Body of pancreas (tissue), 4 donors: Measurements from ENCODE around the gene SNRNP40. TPM values are rescaled to one million over a fixed set of nuclear protein-coding genes. Genes with fewer than 3 reads are reported as not detected.

Experiments used
- ATAC-seq: fragments of 150-250 bp; one replicate; pipeline ENCODE4 v1.9.1; 2016
- DNase-seq, 4 donors: peaks; one replicate each; pipeline ENCODE4 v3.0.0-alpha.2; 2019
- H3K27ac ChIP-seq, 4 donors: fragments of 200-600 bp; sonication (generic); 1 replicate in 3 of 4; 2 replicates in 1 of 4; pipeline versions ENCODE4 v1.5.1 to v1.6.1; 2016 to 2019; ENCODE audit warnings: mild to moderate bottlenecking in 1 of 4, mixed read lengths in 1 of 4, moderate library complexity in 1 of 4
- H3K27me3 ChIP-seq, 2 donors: fragments of 200-600 bp; sonication (generic); one replicate each; pipeline ENCODE4 v1.6.0; 2016; ENCODE audit warnings: mild to moderate bottlenecking in 1 of 2
- H3K36me3 ChIP-seq, 2 donors: fragments of 200-600 bp; sonication (generic); replicated peaks in 1 of 2; 2 replicates each; pipeline ENCODE4 v1.5.1; 2016; ENCODE audit warnings: low read depth in 2 of 2; ENCODE audit not compliant: insufficient read depth in 1 of 2
- H3K4me1 ChIP-seq: fragments of 200-600 bp; sonication (generic); one replicate; pipeline ENCODE4 v1.6.0; 2016
- H3K4me3 ChIP-seq, 2 donors: fragments of 200-600 bp; sonication (generic); 1 replicate in 1 of 2; 2 replicates in 1 of 2; pipeline ENCODE4 v1.5.1; 2016 to 2019
- H3K9me3 ChIP-seq, 3 donors: fragments of 200-600 bp; sonication (generic); 1 replicate in 2 of 3; 2 replicates in 1 of 3; pipeline ENCODE4 v1.5.1; 2016
- POLR2A ChIP-seq, 3 donors: fragments of 450-650 bp; IDR thresholded peaks; one replicate each; pipeline ENCODE4 v1.6.1; 2016; ENCODE audit warnings: antibody characterized with exemption in 3 of 3, mild to moderate bottlenecking in 2 of 3
- WGBS, 2 donors: methylation state at CpG; one replicate each; pipeline ENCODE4 v1.1.5; 2017; 5-methylcytosine and 5-hydroxymethylcytosine counted together
- intact Hi-C: fragments of 100-400 bp; cut with DNase I; formaldehyde crosslinking; loops from one replicate; pipeline ENCODE4 v1.15.1; 2023
- total RNA-seq, 2 donors: library from RNA; depleted of rRNA; stranded (reverse); fragments of >200 nt; gene quantifications; one replicate each; pipeline ENCODE4 v1.1.0, GENCODE V29; 2016
- TF ChIP-seq, protein P1 (sequence below), 7 experiments: fragments of 450-650 bp in 4 of 7; fragments of 200-600 bp in 3 of 7; sonication (generic) in 3 of 7; IDR thresholded peaks; one replicate each; pipeline ENCODE4 v1.5.1; 2016 to 2019; ENCODE audit warnings: antibody characterized with exemption in 7 of 7

The SNRNP40 gene
- total RNA-seq, 2 donors from 2014 or later, result 12.7 to 28.7 TPM

DNA sequence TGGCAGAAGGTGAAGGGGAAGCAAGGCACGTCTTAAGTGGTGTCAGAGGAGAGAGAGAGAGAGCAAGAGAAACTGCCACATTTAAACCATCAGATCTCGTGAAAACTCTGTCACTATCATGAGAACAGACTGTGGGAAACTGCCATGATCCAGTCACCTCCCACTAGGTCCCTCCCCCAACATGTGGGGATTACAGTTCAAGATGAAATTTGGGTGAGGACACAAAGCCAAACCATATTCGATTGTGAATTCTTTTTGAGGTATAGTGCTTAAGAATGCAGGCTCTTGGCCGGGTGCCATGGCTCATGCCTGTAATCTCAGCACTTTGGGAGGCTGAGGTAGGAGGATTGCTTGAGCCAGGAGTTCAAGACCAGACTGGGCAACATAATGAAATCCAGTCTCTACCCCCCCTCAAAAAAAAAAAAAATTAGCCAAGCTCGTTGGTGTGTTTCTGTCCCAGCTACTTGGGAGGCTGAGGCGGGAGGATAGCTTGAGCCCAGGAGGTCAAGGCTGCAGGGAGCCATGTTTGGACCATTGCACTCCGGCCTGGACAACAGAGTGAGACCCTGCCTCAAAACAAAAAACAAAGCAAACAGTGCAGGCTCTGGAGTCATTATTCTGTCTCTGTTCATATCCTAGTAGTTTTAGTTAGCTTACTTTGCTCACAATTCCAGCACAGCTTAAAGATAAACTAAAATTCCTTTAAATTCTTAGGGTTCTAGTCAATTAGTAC, 6.3 kb upstream of the SNRNP40 start:
- intact Hi-C loops, result no loop called here
- peak in 1 of 4 donors; percentile 19 for DNase-seq
- H3K36me3 ChIP-seq, result no peaks in the 10 kb centered on the region
- TF ChIP-seq, protein P1, sequence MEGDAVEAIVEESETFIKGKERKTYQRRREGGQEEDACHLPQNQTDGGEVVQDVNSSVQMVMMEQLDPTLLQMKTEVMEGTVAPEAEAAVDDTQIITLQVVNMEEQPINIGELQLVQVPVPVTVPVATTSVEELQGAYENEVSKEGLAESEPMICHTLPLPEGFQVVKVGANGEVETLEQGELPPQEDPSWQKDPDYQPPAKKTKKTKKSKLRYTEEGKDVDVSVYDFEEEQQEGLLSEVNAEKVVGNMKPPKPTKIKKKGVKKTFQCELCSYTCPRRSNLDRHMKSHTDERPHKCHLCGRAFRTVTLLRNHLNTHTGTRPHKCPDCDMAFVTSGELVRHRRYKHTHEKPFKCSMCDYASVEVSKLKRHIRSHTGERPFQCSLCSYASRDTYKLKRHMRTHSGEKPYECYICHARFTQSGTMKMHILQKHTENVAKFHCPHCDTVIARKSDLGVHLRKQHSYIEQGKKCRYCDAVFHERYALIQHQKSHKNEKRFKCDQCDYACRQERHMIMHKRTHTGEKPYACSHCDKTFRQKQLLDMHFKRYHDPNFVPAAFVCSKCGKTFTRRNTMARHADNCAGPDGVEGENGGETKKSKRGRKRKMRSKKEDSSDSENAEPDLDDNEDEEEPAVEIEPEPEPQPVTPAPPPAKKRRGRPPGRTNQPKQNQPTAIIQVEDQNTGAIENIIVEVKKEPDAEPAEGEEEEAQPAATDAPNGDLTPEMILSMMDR (IDR thresholded peaks at IDR 0.05), result no peak
- TF ChIP-seq POLR2A (IDR thresholded peaks at IDR 0.05), result no peak
- H3K4me1 ChIP-seq, result peaks cover 10% of the 10 kb centered on the region
- no peak for ATAC-seq
- no peaks in the 10 kb centered on the region for H3K27me3 ChIP-seq
- no peaks in the 10 kb centered on the region for H3K9me3 ChIP-seq
- H3K4me3 ChIP-seq, result no peak overlapping the region
- H3K27ac ChIP-seq, result no peak overlapping the region
- 74 to 75% methylated on average over 7 of the region's 7 CpGs for WGBS, 2 donors

DNA sequence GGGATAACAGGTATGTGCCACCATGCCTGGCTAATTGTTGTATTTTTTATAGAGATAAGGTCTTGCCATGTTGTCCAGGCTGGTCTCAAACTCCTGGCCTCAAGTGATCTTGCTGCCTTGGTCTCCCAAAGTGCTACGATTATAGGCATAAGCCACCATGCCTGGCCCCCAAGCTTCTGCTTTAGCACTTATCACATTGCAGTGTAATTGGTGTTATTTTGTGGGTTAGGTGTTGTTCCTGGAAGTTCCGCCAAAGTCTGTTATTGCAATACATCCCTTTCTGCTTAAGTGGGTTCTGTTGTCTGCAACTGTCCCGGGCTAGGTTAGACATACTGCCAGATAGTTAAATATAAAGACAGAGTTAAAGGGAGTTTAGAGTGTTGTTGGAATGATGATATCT, 3.6 kb upstream of the SNRNP40 start:
- 80 to 97% methylated on average over 3 of the region's 3 CpGs for WGBS, 2 donors
- no peak for ATAC-seq
- Histone ChIP-seq H3K27me3 (no peaks in the 10 kb centered on the region), H3K4me3 (no peak overlapping the region), H3K9me3 (no peaks in the 10 kb centered on the region), H3K4me1 (peaks cover 23% of the 10 kb centered on the region), H3K27ac (no peak overlapping the region), H3K36me3 (no peaks in the 10 kb centered on the region)
- TF ChIP-seq, protein P1 (IDR thresholded peaks at IDR 0.05), result no peak
- no peak for TF ChIP-seq POLR2A (IDR thresholded peaks at IDR 0.05)
- DNase-seq, result no peak
- intact Hi-C loops, result no loop called here

DNA sequence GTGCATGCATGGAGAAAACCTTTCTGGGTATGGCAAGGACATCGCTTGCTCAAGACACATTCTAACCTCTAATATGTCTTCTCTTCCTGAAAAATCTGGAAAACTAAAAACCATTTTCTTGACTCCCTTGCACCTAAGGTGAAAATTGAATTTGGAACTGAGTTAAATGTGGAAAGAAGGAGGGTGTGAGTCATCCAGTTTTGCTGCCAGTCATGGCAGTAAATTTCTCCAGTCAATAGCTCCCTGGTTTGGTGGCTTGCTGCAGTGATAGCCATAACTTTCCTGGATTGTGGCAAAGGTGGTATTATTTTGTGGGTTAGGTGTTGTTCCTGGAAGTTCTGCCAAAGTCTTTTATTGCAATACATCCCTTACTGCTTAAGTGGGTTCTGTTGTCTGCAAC, 2.8 kb upstream of the SNRNP40 start:
- intact Hi-C loops, result no loop called here

DNA sequence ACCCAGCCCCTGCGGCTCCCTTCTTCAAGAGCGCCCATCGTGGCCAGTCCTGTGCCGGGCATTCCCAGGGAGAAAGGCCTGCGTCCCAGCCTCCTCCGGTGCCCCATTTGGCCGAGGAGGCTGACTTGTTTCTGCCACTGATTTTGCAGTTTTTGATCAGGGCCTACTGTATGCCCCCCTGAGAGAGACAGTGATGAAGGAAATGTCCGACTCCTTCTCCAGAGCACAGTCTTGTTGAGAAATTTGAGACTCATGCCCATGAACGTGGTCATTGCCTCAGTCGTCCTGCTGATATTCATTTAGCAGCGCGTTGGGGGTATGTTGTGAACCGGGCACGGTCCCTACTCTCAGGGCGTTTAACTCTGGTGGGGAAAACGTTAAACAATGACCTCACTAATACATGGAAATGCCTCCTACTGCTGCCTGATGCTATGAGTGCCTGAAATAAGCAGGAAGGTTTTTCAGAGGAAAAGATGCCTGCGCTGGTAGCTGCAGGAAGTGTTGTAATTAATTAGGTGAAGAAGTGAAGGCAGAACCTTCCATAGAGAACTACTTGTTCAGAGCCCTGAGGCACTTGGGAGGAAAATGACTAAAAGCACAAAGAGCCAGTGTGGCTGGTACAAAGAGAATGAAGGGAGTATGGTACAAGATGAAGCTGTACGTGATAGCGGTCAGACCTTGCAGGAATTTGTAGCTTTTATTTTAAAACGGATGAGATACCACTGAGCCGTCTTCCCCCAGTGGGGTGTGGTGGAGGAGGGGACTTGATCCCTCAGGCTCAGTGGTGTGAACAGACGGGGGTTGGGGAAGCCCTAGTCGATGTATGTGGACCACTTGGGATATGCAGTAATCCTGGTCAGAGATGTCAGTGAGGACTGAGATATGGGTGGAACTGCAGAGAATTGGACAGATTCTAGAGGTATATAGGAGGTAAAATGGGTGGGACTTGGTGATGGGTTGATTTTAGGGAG, 974 bp upstream of the SNRNP40 start:
- Histone ChIP-seq H3K36me3 (no peaks in the 10 kb centered on the region), H3K4me1 (peaks cover 25% of the 10 kb centered on the region), H3K9me3 (no peaks in the 10 kb centered on the region), H3K27ac (peak overlapping the region; percentile 53 to 87 (median 84)), H3K4me3 (peak overlapping the region; percentile 79 to 89), H3K27me3 (no peaks in the 10 kb centered on the region)
- peak in 2 of 4 donors; percentile 4 to 5 for DNase-seq
- WGBS, 2 donors, result 3 to 4% methylated on average over 16 to 23 of the region's 23 CpGs
- TF ChIP-seq, protein P1 (IDR thresholded peaks at IDR 0.05), result no peak
- no peak for TF ChIP-seq POLR2A (IDR thresholded peaks at IDR 0.05)
- no peak for ATAC-seq
- intact Hi-C loops, result no loop called here

More for the DNA sequence above, 2.8 kb upstream of the SNRNP40 start:
- ATAC-seq (no peak), DNase-seq (no peak)
- TF ChIP-seq, protein P1 (IDR thresholded peaks at IDR 0.05), result no peak
- no peak for TF ChIP-seq POLR2A (IDR thresholded peaks at IDR 0.05)
- no peaks in the 10 kb centered on the region for H3K9me3 ChIP-seq
- no peaks in the 10 kb centered on the region for H3K27me3 ChIP-seq
- no peaks in the 10 kb centered on the region for H3K36me3 ChIP-seq
- H3K4me1 ChIP-seq, result peaks cover 25% of the 10 kb centered on the region
- WGBS, 2 donors, result 95 to 100% methylated on average over 1 of the region's 1 CpG
- H3K4me3 ChIP-seq, result no peak overlapping the region
- no peak overlapping the region for H3K27ac ChIP-seq
